Colonic mucosa (tissue), 4 donors: ENCODE data around the gene CRADD. TPM values are rescaled to one million over a fixed set of nuclear protein-coding genes. Genes with fewer than 3 reads are reported as not detected.

ENCODE experiments used
- DNase-seq: peaks from one replicate; pipeline ENCODE4 v3.0.0-alpha.2; 2020
- H3K27ac ChIP-seq: fragments of 200-600 bp; one replicate; pipeline ENCODE4 v1.8.0; 2021
- H3K27me3 ChIP-seq: fragments of 200-600 bp; one replicate; pipeline ENCODE4 v1.8.0; 2021
- H3K36me3 ChIP-seq: fragments of 200-600 bp; one replicate; pipeline ENCODE4 v1.8.0; 2021
- H3K4me1 ChIP-seq: fragments of 200-600 bp; one replicate; pipeline ENCODE4 v1.8.0; 2021; ENCODE audit warnings: mild to moderate bottlenecking
- H3K4me3 ChIP-seq: fragments of 200-600 bp; one replicate; pipeline ENCODE4 v1.8.0; 2021
- H3K9ac ChIP-seq, 2 donors: one replicate each; pipeline ENCODE4 v1.7.0; 2013; ENCODE audit warnings: control low read depth in 2 of 2, low read depth in 2 of 2, low read length in 2 of 2
- H3K9me3 ChIP-seq: fragments of 200-600 bp; one replicate; pipeline ENCODE4 v1.8.0; 2021
- CTCF ChIP-seq: fragments of 200-600 bp; IDR thresholded peaks from one replicate; pipeline ENCODE4 v1.8.0; 2022; ENCODE audit warnings: antibody characterized with exemption, mild to moderate bottlenecking
- intact Hi-C: fragments of 100-400 bp; cut with DNase I; formaldehyde crosslinking; loops from one replicate; pipeline ENCODE4 v1.14.1; 2022
- total RNA-seq, 2 donors: library from RNA; stranded (reverse); fragmentation: NEBNext Ultra II Directional in 1 of 2; extraction: Animal tissue kit (Norgen Biotek cat#: 25700) in 1 of 2; gene quantifications; one replicate each; pipeline ENCODE4 v1.2.1, GENCODE V29; 2021
- donor health status: healthy.
- donor health status: DM: no; HTN: no; CAD: no.
- donor health status: DM: no; HTN: no; CAD: no.

The CRADD gene
- total RNA-seq, 2 donors from 2014 or later: 18.2 to 23.9 TPM

- intact Hi-C loops: no loop called here
- no peaks in the 10 kb centered on the region for H3K4me1 ChIP-seq
- H3K36me3 ChIP-seq: no peaks in the 10 kb centered on the region
- H3K9me3 ChIP-seq: no peaks in the 10 kb centered on the region
- no peak for TF ChIP-seq CTCF
- H3K4me3 ChIP-seq: no peak overlapping the region
- no peaks in the 10 kb centered on the region for H3K27me3 ChIP-seq
- no peak overlapping the region for H3K9ac ChIP-seq
- DNase-seq: no peak
- H3K27ac ChIP-seq: no peak overlapping the region
Observed at GRCh38 chr12:93857279-93857938, 180.2 kb downstream of the CRADD start.

DNA sequence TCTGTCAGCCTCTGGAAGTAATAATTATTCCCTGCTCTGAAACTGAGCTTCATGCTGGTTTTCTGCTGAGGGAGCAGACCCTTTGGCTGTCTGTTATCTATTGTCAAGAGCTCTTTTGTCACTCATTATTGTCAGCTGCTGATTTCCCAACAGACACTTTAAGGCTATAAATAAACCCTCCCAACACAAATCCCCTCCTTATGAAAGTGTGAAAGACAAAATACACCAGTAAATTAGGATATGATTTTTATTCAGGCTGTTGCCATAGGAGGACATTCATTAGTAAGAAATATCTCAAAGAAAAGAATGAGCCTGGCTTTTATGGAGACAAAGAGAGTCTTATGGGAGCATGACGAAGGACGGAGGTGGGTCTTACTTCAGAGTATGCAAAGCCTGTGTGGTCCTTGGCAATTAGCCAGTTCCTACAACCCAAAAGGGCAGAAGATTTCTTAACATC lies 180.8 kb downstream of the CRADD start:
- Histone ChIP-seq H3K4me1 (no peaks in the 10 kb centered on the region), H3K27me3 (no peaks in the 10 kb centered on the region), H3K9me3 (no peaks in the 10 kb centered on the region), H3K27ac (no peak overlapping the region), H3K9ac (no peak overlapping the region), H3K4me3 (no peak overlapping the region), H3K36me3 (no peaks in the 10 kb centered on the region)
- TF ChIP-seq CTCF: no peak
- no peak for DNase-seq
- intact Hi-C loops: no loop called here

DNA sequence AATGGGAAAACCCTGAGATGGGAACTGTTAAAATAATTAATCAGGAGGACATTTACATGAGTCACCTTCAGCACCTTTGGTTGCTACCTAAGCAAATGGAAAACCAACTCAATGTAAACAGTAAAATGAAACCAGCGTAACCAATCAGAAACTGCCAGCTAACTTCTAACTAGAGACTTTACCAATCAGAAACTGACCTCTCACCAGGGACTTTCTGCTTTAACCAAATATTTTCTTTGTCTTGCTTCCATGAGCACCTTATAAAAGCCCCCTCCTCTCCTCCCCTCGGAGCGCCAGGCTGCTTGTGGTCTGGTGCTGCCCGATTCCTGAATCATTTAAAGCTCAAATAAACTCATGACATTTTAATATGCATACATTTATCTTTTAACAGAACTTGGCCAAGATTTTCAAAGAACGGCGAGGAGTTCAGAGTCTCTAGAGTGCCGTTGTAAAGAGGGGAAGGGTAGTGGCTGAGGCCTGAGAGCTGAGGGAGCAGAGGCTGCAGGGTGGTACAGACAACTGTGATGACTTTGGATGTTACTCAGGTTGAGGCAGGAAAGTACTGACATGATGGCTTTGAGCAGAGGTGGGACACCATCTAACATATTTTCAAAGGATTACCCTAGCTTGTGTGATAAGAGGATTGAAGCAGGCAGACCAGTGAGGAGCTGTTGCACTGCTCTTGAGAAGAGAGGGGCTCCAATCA lies 183.6 kb downstream of the CRADD start:
- no peak for DNase-seq
- no peaks in the 10 kb centered on the region for H3K36me3 ChIP-seq
- H3K27me3 ChIP-seq: no peaks in the 10 kb centered on the region
- no peaks in the 10 kb centered on the region for H3K4me1 ChIP-seq
- no peak overlapping the region for H3K27ac ChIP-seq
- no peak overlapping the region for H3K4me3 ChIP-seq
- no peaks in the 10 kb centered on the region for H3K9me3 ChIP-seq
- no peak for TF ChIP-seq CTCF
- no peak overlapping the region for H3K9ac ChIP-seq
- intact Hi-C loops: no loop called here

DNA sequence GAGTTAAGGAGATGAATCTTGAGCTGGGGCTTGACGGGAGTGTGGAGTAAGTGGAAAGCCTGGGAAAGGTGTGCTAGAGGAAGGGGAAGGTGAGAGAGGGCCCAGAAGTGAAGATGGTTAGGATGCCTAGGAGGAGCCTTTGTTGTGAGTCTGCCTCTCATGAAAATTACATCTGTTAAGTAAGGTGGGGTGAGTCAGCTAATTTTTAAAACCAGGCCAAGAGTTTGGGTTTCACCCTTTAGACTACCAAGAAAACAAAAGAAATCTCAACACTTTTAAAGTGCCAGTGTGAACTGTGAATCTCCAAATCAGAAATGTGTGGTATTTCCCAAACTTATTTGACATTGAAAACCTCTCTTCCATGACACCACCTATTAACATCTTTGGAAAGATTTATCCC lies 185.2 kb downstream of the CRADD start:
- Histone ChIP-seq H3K27ac (no peak overlapping the region), H3K4me3 (no peak overlapping the region), H3K4me1 (no peaks in the 10 kb centered on the region), H3K36me3 (no peaks in the 10 kb centered on the region), H3K27me3 (no peaks in the 10 kb centered on the region), H3K9me3 (no peaks in the 10 kb centered on the region), H3K9ac (no peak overlapping the region)
- intact Hi-C loops: no loop called here
- no peak for TF ChIP-seq CTCF
- no peak for DNase-seq

GRCh38 chr12:93865751-93866150 lies 188.6 kb downstream of the CRADD start:
- H3K27ac ChIP-seq: no peak overlapping the region
- H3K9ac ChIP-seq: no peak overlapping the region
- H3K4me1 ChIP-seq: no peaks in the 10 kb centered on the region
- intact Hi-C loops: no loop called here
- no peak for TF ChIP-seq CTCF
- H3K36me3 ChIP-seq: no peaks in the 10 kb centered on the region
- no peaks in the 10 kb centered on the region for H3K27me3 ChIP-seq
- DNase-seq: no peak
- H3K4me3 ChIP-seq: no peak overlapping the region
- no peaks in the 10 kb centered on the region for H3K9me3 ChIP-seq
